ENCODE measurements around the gene IQCH.
"Not testable (repeated sequence)": the region's sequence is repeated elsewhere in the genome, so short reads cannot be mapped to it uniquely, and the experiment has no call there.

IQCH gene

DNA sequence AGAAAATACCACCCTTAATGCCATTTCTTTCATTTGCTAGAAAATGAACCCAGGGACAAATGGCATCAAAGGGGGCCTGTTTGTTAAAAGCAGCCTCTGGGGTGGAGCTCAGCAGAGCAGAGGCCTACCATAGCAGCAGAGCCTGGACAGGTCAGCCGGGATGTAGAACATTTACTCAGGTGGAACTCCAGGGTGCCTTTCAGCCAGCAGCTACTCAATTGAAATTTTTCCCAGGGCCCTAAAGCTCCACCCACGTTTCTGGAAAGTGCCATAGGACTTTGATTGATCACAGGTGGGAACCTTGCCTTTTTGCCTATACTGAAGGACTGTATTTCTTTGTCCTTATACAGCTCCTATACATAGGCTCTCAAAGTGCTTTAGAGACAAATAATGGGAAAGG is 191.9 kb downstream of the IQCH start:
- no peaks in the 10 kb centered on the region for H3K27me3 ChIP-seq (ENCODE audit: insufficient read depth, insufficient read length)
- no peaks in the 10 kb centered on the region for H3K36me3 ChIP-seq (ENCODE audit: insufficient read depth, insufficient read length, low read length)
- no peaks in the 10 kb centered on the region for H3K4me1 ChIP-seq (ENCODE audit: insufficient read depth, insufficient read length)
- TF ChIP-seq YY1 (IDR thresholded peaks at IDR 0.05; ENCODE audit: insufficient read depth, insufficient read length) (no peak), ZNF274 (IDR thresholded peaks at IDR 0.05; ENCODE audit: low read depth, low read length) (no peak), SUZ12 (IDR thresholded peaks at IDR 0.05; ENCODE audit: extremely low read depth, insufficient read depth, insufficient read length) (no peak)
- H3K9ac ChIP-seq (ENCODE audit: insufficient read length, low read depth), result no peak overlapping the region
- H3K4me3 ChIP-seq (ENCODE audit: insufficient read length, low read depth), result no peak overlapping the region
- H3K9me3 ChIP-seq (ENCODE audit: insufficient read depth, low read length), result no peaks in the 10 kb centered on the region
- DNase-seq (ENCODE audit: low read depth, low spot score), result no peak

DNA sequence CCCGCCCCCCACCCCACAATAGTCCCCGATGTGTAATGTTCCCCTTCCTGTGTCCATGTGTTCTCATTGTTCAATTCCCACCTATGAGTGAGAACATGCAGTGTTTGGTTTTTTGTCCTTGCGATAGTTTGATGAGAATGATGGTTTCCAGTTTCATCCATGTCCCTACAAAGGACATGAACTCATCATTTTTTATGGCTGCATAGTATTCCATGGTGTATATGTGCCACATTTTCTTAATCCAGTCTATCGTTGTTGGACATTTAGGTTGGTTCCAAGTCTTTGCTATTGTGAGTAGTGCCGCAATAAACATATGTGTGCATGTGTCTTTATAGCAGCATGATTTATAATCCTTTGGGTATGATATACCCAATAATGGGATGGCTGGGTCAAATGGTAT is 193.8 kb downstream of the IQCH start:
- not testable (repeated sequence) for H3K4me3 ChIP-seq (ENCODE audit: insufficient read length, low read depth); H3K36me3 ChIP-seq (ENCODE audit: insufficient read depth, insufficient read length, low read length); H3K9me3 ChIP-seq (ENCODE audit: insufficient read depth, low read length); H3K27me3 ChIP-seq (ENCODE audit: insufficient read depth, insufficient read length); H3K9ac ChIP-seq (ENCODE audit: insufficient read length, low read depth); H3K4me1 ChIP-seq (ENCODE audit: insufficient read depth, insufficient read length); DNase-seq (ENCODE audit: low read depth, low spot score)

DNA sequence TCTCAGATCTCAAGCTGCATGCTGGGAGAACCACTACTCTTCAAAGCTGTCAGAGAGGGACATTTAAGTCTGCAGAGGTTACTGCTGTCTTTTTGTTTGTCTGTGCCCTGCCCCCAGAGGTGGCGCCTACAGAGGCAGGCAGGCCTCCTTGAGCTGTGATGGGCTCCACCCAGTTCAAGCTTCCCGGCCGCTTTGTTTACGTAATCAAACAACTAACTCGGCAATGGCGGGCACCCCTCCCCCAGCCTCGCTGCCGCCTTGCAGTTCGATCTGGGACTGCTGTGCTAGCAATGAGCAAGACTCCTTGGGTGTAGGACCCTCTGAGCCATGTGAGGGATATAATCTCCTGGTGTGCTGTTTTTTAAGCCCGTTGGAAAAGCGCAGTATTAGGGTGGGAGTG is 199.1 kb downstream of the IQCH start:
- not testable (repeated sequence) for H3K9ac ChIP-seq (ENCODE audit: insufficient read length, low read depth); H3K27me3 ChIP-seq (ENCODE audit: insufficient read depth, insufficient read length); H3K4me1 ChIP-seq (ENCODE audit: insufficient read depth, insufficient read length); H3K36me3 ChIP-seq (ENCODE audit: insufficient read depth, insufficient read length, low read length); DNase-seq (ENCODE audit: low read depth, low spot score); H3K4me3 ChIP-seq (ENCODE audit: insufficient read length, low read depth)
- H3K9me3 ChIP-seq (ENCODE audit: insufficient read depth, low read length), result peaks cover 17% of the 10 kb centered on the region; the same call in 1 of the 2 replicates

DNA sequence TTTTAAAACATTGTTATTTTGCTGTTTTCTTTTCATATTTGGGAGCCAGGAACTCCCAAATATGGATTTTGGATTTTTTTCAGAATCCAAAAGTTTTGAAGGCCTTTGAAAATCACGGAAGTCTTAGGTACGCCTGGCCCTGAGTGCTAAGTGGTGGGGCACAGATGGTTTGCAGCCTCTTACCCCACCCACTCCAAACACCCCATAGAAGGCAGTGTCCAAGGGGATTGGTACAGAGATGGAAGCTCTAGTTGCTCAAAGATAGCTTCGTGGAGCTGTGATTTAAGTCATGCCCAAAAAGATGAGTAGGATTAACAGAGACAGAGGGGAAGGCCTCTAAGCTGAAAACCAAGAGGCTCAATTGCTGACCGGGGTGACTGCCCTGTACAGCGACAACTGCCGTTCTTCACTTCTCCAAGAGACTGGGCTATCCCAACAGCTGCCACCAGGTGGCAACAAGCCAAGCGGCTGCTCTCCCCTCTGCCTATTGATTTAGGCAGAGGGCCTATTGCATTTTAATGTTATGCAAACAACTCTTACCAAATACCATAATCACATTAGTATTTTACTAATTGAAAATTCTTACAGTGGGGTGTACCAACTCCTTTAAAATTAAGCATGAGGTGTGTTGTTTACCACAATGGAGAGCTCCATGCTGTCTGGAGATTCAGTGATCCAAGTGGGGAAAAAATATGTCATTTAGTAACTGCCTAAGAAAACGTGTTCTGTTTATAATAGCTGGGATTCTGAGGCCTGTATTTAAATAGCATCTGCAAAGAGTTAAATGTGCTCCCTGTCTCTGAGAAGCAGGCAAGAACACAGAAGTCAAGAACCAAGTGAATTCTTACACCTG is 202.3 kb downstream of the IQCH start:
- Histone ChIP-seq H3K36me3 (ENCODE audit: insufficient read depth, insufficient read length, low read length) (no peaks in the 10 kb centered on the region), H3K4me3 (ENCODE audit: insufficient read length, low read depth) (no peak overlapping the region), H3K4me1 (ENCODE audit: insufficient read depth, insufficient read length) (peaks cover 7% of the 10 kb centered on the region), H3K9me3 (ENCODE audit: insufficient read depth, low read length) (peaks cover 17% of the 10 kb centered on the region; the same call in 1 of the 2 replicates), H3K27me3 (ENCODE audit: insufficient read depth, insufficient read length) (no peaks in the 10 kb centered on the region), H3K9ac (ENCODE audit: insufficient read length, low read depth) (no peak overlapping the region)
- no peak for TF ChIP-seq YY1 (IDR thresholded peaks at IDR 0.05; ENCODE audit: insufficient read depth, insufficient read length)
- no peak for TF ChIP-seq ZNF274 (IDR thresholded peaks at IDR 0.05; ENCODE audit: low read depth, low read length)
- TF ChIP-seq SUZ12 (IDR thresholded peaks at IDR 0.05; ENCODE audit: extremely low read depth, insufficient read depth, insufficient read length), result no peak
- peak; percentile 68 for DNase-seq (ENCODE audit: low read depth, low spot score)

DNA sequence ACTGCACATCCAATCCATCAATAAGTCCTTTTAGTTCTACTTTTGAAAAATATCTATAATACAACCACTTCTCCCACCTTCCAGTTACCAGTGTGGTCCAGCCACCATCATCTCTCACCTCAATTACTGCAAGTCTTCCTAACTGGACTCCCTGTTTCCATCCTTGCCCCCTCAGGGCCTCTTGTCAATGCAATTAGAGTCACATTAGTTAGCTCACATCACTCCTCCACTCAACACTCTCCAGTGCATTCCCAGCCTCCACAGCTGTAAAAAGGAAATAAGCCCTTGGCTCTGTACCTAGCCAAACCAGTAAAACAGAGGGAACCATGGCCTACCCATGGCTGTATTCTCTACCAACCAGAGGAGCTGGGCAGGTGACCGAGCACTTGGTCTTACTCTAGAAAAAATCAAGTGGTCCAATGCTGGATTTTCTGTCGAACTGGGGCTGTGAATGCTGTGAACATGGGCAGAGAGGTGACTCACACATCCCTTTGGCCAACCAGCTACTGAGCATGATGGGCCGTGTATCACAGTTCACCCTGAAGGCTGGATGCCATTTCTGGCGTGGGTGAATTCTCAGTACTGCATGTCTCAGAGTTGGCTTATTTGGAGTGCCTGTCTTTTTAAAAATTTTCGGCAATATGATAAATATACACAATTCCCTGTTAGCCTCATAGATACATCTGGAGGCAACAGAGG is 203.9 kb downstream of the IQCH start:
- H3K27me3 ChIP-seq (ENCODE audit: insufficient read depth, insufficient read length), result no peaks in the 10 kb centered on the region
- no peak overlapping the region for H3K4me3 ChIP-seq (ENCODE audit: insufficient read length, low read depth)
- TF ChIP-seq ZNF274 (IDR thresholded peaks at IDR 0.05; ENCODE audit: low read depth, low read length), result no peak
- TF ChIP-seq SUZ12 (IDR thresholded peaks at IDR 0.05; ENCODE audit: extremely low read depth, insufficient read depth, insufficient read length), result no peak
- TF ChIP-seq YY1 (IDR thresholded peaks at IDR 0.05; ENCODE audit: insufficient read depth, insufficient read length), result no peak
- no peak for DNase-seq (ENCODE audit: low read depth, low spot score)
- H3K4me1 ChIP-seq (ENCODE audit: insufficient read depth, insufficient read length), result peaks cover 7% of the 10 kb centered on the region
- no peaks in the 10 kb centered on the region for H3K36me3 ChIP-seq (ENCODE audit: insufficient read depth, insufficient read length, low read length)
- peaks cover 15% of the 10 kb centered on the region; the same call in 1 of the 2 replicates for H3K9me3 ChIP-seq (ENCODE audit: insufficient read depth, low read length)
- H3K9ac ChIP-seq (ENCODE audit: insufficient read length, low read depth), result no peak overlapping the region

DNA sequence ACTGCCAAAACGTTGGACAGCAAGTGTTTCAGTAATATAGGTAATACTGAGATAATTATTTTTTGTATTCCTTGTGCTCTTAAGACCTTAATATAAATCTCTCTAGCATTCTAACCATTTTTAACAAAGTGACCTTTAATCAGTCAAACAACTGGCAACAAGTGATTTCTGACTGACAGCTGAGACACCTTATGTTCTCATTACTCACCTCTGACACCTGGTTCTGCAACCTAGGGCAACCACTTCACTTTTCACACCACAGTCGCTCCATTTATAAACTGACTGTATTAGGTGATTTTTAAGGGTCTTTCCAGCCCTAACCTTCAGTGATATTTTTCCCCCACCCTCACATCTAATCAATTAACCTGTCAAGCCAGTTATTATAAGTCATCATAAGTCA is 205.9 kb downstream of the IQCH start:
- Histone ChIP-seq H3K36me3 (ENCODE audit: insufficient read depth, insufficient read length, low read length) (no peaks in the 10 kb centered on the region), H3K9me3 (ENCODE audit: insufficient read depth, low read length) (no peaks in the 10 kb centered on the region), H3K9ac (ENCODE audit: insufficient read length, low read depth) (no peak overlapping the region), H3K4me1 (ENCODE audit: insufficient read depth, insufficient read length) (peaks cover 7% of the 10 kb centered on the region), H3K4me3 (ENCODE audit: insufficient read length, low read depth) (no peak overlapping the region), H3K27me3 (ENCODE audit: insufficient read depth, insufficient read length) (no peaks in the 10 kb centered on the region)
- no peak for DNase-seq (ENCODE audit: low read depth, low spot score)
- TF ChIP-seq YY1 (IDR thresholded peaks at IDR 0.05; ENCODE audit: insufficient read depth, insufficient read length) (no peak), ZNF274 (IDR thresholded peaks at IDR 0.05; ENCODE audit: low read depth, low read length) (no peak), SUZ12 (IDR thresholded peaks at IDR 0.05; ENCODE audit: extremely low read depth, insufficient read depth, insufficient read length) (no peak)

DNA sequence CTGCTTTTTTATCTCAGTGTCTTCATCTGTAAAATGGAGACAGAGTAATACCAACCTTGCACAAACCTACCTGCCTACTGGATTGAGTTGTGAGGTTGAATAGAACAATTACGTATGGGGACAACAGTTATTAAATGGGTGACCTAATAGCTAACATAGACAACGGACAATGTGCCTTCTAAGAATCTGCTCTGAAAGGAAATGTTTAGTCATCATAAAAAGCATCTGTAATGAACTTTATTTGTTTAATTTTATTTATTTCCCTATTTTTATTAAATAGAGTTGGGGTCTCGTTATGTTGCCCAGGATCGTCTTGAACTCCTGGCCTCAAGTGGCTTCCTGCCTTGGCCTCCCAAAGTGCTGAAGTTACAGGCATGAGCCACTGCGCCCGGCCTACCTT is 207.1 kb downstream of the IQCH start:
- TF ChIP-seq ZNF274 (IDR thresholded peaks at IDR 0.05; ENCODE audit: low read depth, low read length), result no peak
- TF ChIP-seq YY1 (IDR thresholded peaks at IDR 0.05; ENCODE audit: insufficient read depth, insufficient read length), result no peak
- TF ChIP-seq SUZ12 (IDR thresholded peaks at IDR 0.05; ENCODE audit: extremely low read depth, insufficient read depth, insufficient read length), result no peak

More for the DNA sequence above, 207.1 kb downstream of the IQCH start:
- no peak for DNase-seq (ENCODE audit: low read depth, low spot score)
- no peak overlapping the region for H3K9ac ChIP-seq (ENCODE audit: insufficient read length, low read depth)
- H3K27me3 ChIP-seq (ENCODE audit: insufficient read depth, insufficient read length), result no peaks in the 10 kb centered on the region
- H3K9me3 ChIP-seq (ENCODE audit: insufficient read depth, low read length), result no peaks in the 10 kb centered on the region
- H3K4me1 ChIP-seq (ENCODE audit: insufficient read depth, insufficient read length), result peaks cover 7% of the 10 kb centered on the region
- no peak overlapping the region for H3K4me3 ChIP-seq (ENCODE audit: insufficient read length, low read depth)
- no peaks in the 10 kb centered on the region for H3K36me3 ChIP-seq (ENCODE audit: insufficient read depth, insufficient read length, low read length)

Data from NT2/D1 (cell line).